Prostate gland (tissue), 2 donors: ENCODE results near the gene SYCP1. TPM values are rescaled to one million over a fixed set of nuclear protein-coding genes. Genes with fewer than 3 reads are reported as not detected.

ENCODE experiments used
- DNase-seq: peaks from one replicate; pipeline ENCODE4 v3.0.0-alpha.2; 2019; ENCODE audit warnings: low spot score
- H3K27ac ChIP-seq, 2 donors: fragments of 200-600 bp; sonication (generic); 2 replicates each; pipeline ENCODE4 v1.5.1; 2017 to 2019
- H3K27me3 ChIP-seq: fragments of 200-600 bp; sonication (generic); replicated peaks from 2 replicates; pipeline ENCODE4 v1.5.1; 2019; ENCODE audit not compliant: insufficient read depth
- H3K36me3 ChIP-seq, 2 donors: fragments of 200-600 bp; sonication (generic); 1 replicate in 1 of 2; 2 replicates in 1 of 2; pipeline versions ENCODE4 v1.5.1 to v1.8.1; 2017 to 2019
- H3K4me1 ChIP-seq: fragments of 200-600 bp; sonication (generic); replicated peaks from 2 replicates; pipeline ENCODE4 v1.5.1; 2019
- H3K4me3 ChIP-seq, 2 donors: fragments of 200-600 bp; sonication (generic); 2 replicates each; pipeline ENCODE4 v1.5.1; 2017 to 2019
- H3K9me3 ChIP-seq: fragments of 200-600 bp; sonication (generic); 2 replicates; pipeline ENCODE4 v1.5.1; 2017
- POLR2A ChIP-seq: fragments of 450-650 bp; IDR thresholded peaks from one replicate; pipeline ENCODE4 v1.6.1; 2016; ENCODE audit warnings: antibody characterized with exemption, mild to moderate bottlenecking
- POLR2AphosphoS5 ChIP-seq: sonication (generic); formaldehyde crosslinking; IDR thresholded peaks from one replicate; pipeline ENCODE4 v1.6.1; 2017; ENCODE audit warnings: antibody characterized with exemption
- intact Hi-C: fragments of 100-400 bp; cut with DNase I; formaldehyde crosslinking; loops from one replicate; pipeline ENCODE4 v1.14.2; 2022
- total RNA-seq, 2 donors: library from RNA; depleted of rRNA; stranded (reverse); fragments of >200 nt; gene quantifications; one replicate each; pipeline ENCODE4 v1.1.0, GENCODE V29; 2016
- TF ChIP-seq, protein P1 (sequence below), 4 experiments: fragments of 200-600 bp in 2 of 4; fragments of 450-650 bp in 2 of 4; sonication (generic) in 2 of 4; IDR thresholded peaks; 1 replicate in 3 of 4; 2 replicates in 1 of 4; pipeline ENCODE4 v1.5.1; 2016 to 2019; ENCODE audit warnings: antibody characterized with exemption in 4 of 4, mild to moderate bottlenecking in 2 of 4, moderate library complexity in 2 of 4

SYCP1 gene
- total RNA-seq, 2 donors from 2014 or later: 9.3 TPM; not detected in 1

DNA sequence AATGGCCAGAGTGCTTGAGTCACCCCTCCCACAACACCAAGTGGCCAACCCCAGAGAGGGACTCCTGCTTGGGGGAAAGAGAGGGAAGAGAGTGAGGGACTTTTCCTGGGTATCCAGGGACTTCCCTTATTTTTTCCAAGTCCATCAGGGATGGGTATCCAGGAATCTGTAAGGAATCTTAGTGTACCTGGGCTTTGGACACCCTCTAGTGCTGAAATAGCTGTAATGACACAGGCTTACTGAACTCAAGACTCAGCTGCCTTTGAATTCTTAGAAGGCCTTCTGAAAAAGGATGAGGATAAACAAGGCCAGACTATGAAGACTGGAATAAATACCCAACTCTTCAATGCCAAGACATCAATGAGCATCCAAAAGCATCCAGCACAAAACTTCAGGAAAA lies 187.0 kb downstream of the SYCP1 start:
- Histone ChIP-seq H3K4me3 (no peak overlapping the region), H3K9me3 (no peaks in the 10 kb centered on the region), H3K27me3 (no peaks in the 10 kb centered on the region), H3K27ac (no peak overlapping the region), H3K4me1 (no peaks in the 10 kb centered on the region), H3K36me3 (no peaks in the 10 kb centered on the region)
- intact Hi-C loops: no loop called here
- TF ChIP-seq POLR2AphosphoS5 (no peak), POLR2A (no peak)
- TF ChIP-seq, protein P1, sequence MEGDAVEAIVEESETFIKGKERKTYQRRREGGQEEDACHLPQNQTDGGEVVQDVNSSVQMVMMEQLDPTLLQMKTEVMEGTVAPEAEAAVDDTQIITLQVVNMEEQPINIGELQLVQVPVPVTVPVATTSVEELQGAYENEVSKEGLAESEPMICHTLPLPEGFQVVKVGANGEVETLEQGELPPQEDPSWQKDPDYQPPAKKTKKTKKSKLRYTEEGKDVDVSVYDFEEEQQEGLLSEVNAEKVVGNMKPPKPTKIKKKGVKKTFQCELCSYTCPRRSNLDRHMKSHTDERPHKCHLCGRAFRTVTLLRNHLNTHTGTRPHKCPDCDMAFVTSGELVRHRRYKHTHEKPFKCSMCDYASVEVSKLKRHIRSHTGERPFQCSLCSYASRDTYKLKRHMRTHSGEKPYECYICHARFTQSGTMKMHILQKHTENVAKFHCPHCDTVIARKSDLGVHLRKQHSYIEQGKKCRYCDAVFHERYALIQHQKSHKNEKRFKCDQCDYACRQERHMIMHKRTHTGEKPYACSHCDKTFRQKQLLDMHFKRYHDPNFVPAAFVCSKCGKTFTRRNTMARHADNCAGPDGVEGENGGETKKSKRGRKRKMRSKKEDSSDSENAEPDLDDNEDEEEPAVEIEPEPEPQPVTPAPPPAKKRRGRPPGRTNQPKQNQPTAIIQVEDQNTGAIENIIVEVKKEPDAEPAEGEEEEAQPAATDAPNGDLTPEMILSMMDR (IDR thresholded peaks at IDR 0.05): no peak
- DNase-seq: no peak

Other genes starting within 250 kb of the SYCP1 start
- 10 to 100 TPM in 1 of 2 donors, 1 to 10 TPM in 1; 2.9 to 10.6 TPM for gene DENND2C, start 184.8 kb upstream of the SYCP1 start, total RNA-seq
- gene AMPD1, start 159.3 kb upstream of the SYCP1 start, total RNA-seq: under 1 TPM; 0.23 to 0.40 TPM
- gene NRAS, start 138.1 kb upstream of the SYCP1 start, total RNA-seq: 10 to 100 TPM; 23.4 to 24.6 TPM
- 100 to 1,000 TPM; 458 to 889 TPM for gene CSDE1, start 96.9 kb upstream of the SYCP1 start, total RNA-seq
- 10 to 100 TPM; 21.9 to 33.7 TPM for gene SIKE1, start 74.2 kb upstream of the SYCP1 start, total RNA-seq
- gene TSHB, start 175.0 kb downstream of the SYCP1 start, total RNA-seq: not detected
- 10 to 100 TPM in 1 of 2 donors, 1 to 10 TPM in 1; 6.9 to 11.3 TPM for gene TSPAN2, start 234.6 kb downstream of the SYCP1 start, total RNA-seq